ENCODE data around the gene KDSR.

The KDSR gene

DNA sequence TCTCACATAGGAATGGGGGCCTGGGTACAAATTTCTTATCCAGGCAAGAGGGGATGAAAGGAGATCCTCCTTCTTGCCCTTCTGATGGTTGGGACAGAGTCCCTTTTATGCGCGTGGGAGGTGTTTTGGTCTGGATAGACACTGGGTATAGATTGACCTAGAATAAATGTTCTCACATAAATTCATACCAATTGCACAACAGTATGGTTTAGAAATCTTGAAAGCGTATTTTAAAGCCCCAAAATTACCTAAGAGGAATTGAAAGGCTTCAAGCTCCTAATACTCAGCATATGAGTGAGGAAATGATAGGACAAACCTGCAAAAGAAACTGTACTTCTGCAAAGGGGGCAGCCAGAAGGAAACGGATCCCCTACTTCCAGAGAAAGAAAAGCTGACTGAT is 44.8 kb downstream of the KDSR start:
- DNase-seq (ENCODE audit: insufficient read length, low spot score) = no peak
- FAIRE-seq = no peak

DNA sequence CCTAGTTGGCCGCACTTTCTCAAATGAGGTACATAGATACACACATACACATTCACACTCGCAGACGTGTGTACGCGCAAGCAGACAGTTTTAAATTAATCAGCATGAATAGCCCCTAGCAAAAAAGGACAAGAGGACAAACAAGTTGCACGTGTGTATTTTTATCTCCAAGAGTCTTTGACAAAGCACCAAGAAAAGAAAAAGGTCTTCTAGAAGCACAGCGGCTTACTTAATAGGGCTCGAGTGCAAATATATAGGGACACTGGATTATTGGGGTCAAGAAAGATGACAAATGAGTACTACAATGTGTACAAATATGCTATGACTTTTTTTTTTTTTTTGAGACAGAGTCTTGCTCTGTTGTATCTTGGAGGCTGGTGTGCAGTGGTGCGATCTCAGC is 45.7 kb downstream of the KDSR start:
- DNase-seq (ENCODE audit: insufficient read length, low spot score) (no peak), FAIRE-seq (no peak)

DNA sequence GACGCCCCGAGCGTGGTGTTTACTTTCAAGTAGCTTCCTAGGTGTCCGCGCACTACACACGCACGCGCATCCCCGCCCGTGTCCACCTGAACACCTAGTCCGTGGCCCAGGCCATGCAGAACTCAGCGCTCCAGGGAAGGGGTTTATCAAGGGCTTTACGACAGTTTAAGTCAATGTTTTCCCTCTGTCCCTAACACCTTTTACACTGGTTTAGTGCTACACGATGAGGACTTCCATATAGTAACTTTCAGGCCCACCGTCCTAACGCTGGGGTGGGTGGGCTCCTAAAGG is 46.1 kb downstream of the KDSR start:
- FAIRE-seq = no peak
- DNase-seq (ENCODE audit: insufficient read length, low spot score) = no peak

DNA sequence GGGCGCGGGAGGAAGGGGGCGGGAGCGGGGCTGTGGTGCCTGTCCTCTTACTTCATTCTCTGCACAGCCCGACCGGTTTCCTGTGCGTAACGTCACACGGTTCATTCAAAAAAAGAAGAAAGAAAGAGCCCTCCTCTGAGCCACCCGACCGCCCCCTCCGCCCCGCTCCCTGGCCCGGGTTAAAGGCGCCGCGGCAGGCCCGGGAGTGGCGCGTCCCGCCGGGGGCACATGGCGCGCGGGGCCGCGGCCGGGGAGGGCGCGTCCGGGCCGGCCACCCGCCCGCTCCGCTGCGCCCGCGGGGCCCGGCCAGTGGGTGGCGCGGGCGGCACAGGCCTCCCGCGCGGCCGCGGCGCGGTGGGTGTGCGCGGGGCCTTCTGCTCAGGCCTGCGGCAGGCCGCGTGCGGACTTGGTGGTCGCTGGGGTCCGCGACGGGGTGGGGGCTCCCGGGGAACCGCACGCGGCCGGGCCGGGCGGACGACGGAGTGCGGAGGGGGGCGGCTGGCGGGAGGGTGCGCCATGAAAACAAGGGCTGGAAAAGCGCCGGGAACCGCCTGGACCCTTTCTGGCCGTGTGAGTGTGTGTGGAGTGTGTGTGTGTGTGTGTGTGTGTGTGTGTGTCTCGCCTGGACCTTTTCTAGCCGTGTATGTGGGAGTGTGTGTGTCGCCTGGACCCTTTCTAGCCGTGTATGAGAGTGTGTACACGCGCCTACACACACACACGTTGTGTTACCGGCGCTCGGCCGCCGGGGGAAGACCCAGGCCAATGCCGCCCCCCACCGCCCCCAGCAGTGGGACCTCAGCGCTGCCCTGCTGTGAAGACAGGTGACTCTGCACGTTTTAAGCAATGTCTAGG is 46.7 kb downstream of the KDSR start:
- FAIRE-seq (no peak), DNase-seq (ENCODE audit: insufficient read length, low spot score) (peak; percentile 41)

DNA sequence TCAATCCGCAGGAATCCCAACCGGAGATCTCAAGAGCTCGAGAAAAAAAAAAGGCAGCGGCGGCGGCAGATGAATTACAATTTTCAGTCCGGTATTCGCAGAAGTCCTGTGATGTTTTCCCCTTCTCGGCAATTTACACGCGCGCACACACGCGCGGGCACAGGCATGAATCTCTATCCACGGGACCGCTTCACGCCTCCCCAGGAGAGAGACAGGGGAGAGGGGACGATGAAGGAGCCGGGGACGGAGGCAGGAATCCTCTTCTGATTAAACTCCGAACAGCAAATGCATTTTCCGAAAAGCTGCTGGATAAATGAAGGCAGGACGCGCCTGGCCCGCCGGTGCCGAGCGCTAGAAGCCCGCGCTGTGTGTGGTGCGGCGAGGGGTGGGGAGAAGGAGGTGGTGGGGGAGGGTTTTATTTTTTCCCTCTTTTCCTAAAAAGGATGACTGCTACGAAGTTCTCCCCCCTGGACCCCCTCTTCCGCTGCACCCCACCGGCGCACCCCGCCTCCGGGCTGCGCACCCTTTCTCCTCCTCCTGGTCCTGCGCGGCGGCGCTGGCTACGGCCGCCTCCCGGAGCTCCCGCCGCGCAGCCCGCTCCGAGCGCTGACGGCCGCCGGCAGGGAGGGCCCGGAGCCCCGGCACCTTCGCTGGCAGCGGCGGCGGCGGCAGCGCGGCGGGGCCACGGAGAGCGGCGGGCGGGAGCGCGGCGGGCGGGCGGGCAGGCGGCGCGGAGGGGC is 47.5 kb downstream of the KDSR start, which contains the start of gene BCL2:
TSS of gene BCL2 (minus strand) at position 387 of the 740 bp plus-strand sequence.
- DNase-seq (ENCODE audit: insufficient read length, low spot score) (no peak), FAIRE-seq (no peak)

DNA sequence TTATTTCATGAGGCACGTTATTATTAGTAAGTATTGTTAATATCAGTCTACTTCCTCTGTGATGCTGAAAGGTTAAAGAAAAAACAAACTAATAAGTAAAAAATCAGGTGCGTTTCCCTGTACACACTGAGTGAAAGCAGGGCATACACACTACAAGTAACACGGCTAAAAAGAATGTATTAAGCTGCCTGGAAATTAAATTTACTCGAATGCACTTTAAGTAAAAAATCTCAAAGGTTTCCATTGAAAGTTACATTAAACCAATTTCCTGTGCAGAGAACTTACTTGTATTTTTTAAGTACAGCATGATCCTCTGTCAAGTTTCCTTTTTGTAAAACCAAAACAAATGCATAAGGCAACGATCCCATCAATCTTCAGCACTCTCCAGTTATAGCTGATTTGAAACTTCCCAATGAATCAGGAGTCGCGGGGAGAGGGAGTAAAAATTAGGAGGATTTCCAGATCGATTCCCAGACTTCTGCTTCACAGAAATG is 48.1 kb downstream of the KDSR start:
- DNase-seq (ENCODE audit: insufficient read length, low spot score) (no peak), FAIRE-seq (no peak)

DNA sequence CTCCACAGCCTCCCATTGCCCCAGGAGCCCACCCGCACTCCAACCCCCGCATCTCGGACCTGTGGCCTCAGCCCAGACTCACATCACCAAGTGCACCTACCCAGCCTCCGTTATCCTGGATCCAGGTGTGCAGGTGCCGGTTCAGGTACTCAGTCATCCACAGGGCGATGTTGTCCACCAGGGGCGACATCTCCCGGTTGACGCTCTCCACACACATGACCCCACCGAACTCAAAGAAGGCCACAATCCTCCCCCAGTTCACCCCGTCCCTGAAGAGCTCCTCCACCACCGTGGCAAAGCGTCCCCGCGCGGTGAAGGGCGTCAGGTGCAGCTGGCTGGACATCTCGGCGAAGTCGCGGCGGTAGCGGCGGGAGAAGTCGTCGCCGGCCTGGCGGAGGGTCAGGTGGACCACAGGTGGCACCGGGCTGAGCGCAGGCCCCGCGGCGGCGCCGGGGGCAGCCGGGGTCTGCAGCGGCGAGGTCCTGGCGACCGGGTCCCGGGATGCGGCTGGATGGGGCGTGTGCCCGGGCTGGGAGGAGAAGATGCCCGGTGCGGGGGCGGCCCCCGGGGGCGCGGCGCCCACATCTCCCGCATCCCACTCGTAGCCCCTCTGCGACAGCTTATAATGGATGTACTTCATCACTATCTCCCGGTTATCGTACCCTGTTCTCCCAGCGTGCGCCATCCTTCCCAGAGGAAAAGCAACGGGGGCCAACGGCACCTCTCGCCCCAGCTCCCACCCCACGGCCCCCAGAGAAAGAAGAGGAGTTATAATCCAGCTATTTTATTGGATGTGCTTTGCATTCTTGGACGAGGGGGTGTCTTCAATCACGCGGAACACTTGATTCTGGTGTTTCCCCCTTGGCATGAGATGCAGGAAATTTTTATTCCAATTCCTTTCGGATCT is 48.8 kb downstream of the KDSR start:
- DNase-seq (ENCODE audit: insufficient read length, low spot score) = no peak
- FAIRE-seq = no peak

DNA sequence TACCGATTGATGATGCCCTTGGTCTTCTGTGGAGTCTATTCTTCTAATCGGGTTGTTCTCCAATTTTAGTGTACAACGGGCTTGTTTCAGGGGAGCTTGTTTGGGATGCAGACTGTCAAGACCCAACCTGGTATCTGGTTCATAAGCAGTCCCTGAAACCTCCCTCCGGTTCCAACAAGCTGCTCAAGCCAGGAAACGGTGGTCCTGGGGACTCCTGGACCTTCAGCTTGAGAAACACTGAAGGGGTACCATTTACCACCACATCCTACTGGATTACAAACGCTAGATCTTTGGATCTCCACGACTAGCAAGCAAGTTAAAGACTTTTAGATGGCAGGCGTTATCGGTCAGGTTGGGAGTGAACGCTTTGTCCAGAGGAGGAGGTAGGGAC is 49.5 kb downstream of the KDSR start:
- DNase-seq (ENCODE audit: insufficient read length, low spot score) (no peak), FAIRE-seq (no peak)

DNA sequence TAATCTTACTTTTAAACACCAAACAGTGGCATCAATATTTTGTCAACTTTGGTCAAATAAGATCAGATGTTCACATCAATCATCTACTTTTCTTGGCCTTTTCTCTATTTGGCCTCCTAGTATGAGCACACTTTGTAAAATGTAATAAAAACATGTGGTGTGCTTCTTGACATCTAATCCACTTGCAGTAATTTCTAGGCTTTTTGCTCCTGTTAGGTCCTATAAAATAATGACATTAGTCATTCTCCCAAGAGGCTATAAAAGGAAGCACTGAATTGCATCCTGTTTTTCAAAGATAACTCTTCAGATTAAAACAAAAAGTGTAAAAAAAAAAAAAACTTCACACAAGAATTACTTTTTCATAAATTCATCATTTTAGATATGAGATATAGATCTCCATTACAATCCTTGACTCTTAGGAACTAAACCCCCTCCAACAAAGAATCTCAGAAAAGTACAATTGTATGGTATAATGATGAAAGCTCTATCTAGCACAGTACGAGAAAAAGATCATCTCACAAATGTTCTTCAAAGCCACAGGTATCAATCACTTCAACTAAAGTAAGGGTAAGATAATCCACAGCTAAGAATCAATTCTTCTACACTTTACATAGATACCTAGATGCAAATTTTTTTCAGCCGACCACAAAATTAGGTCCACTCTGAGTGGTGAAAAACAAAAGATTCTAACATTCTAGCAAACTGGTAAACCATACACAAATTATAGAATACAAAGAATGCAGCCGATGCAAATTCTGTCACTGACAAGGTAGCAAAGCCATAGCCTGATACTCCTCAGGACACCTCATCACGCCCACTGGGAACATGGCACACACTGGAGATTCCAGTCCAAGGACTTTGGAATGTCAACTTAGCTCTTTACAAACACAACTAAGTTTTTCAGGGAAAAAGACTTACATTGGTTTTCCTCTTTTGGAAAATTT is 50.1 kb downstream of the KDSR start:
- FAIRE-seq = no peak

DNA sequence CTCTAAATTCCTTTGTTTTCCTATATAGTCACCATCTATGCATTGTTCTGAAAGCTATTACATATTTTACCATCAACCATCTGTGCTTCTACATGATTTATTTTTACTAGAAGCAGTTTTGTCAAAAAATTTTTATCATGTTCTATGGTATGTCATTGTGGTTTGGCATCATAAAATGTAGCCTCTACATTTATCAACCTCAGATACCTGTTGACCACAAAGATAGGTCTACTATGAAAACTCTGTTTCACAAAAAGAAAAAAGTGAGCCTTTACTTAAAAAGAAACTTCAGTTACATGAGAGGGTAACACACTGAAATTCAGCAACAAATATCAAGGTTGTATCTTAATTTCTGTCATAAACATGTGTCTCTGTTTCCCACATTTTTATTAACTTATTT is 51.1 kb downstream of the KDSR start:
- DNase-seq (ENCODE audit: insufficient read length, low spot score) = no peak
- no peak for FAIRE-seq

More for the DNA sequence above, 50.1 kb downstream of the KDSR start:
- DNase-seq (ENCODE audit: insufficient read length, low spot score) = no peak

DNA sequence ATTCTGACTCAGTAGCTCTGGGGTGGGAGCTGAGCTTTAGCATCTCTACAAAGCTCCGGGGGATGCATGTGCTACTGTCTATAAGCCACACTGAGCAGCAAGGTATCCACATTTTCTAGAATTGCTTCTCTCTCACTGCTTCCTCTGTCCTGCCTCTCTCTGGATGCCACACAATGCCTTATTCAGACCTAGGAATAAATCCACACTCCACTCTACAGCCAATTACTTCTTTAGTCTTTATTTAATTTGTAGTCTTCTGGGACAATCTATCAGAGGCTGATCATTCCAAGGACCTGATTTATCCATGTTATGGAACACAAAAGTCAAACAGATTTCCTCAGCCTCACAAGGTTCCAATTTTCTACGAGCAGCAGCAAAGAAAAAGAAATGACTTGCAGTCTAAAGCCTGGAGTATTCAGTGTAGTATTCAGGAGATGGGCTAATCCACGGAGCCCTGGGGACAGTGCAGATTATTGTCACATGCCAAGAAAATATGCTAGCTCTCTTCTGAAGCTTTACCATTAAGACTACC is 51.8 kb downstream of the KDSR start:
- DNase-seq (ENCODE audit: insufficient read length, low spot score) (no peak), FAIRE-seq (no peak)

DNA sequence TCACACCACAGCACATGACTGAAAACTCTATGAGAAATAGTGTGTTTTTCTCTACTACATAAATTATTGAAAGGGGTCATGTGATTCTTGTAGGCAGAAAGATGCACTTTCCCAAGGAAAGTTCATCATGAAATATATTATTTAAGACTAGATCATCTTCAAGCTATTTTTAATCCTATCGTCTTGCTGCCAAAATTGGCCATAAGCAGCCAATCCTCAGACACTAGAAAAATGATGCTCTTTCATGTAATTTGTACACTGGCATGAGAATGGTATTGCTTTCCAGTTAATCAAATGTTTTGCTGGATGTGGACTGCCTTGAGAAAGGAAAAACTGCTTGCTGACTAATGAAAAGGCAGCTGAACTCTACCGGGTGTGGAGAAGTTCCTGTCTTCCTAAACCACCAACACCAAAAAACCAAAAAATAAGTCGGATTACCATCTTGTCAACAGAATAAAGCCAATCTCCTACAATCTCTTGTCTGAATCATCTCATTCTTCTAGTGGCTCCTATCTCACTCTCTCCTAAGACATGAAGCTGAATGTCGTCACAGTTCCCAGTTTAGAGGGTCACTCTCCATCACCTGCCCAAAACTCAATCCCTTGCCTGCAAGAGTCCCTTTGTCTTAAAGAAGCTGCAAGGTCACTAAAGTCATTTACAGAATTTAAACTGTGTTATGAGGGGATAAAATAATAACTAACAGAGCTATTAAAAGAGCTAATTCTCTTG is 52.8 kb downstream of the KDSR start:
- no peak for FAIRE-seq
- DNase-seq (ENCODE audit: insufficient read length, low spot score) = no peak

DNA sequence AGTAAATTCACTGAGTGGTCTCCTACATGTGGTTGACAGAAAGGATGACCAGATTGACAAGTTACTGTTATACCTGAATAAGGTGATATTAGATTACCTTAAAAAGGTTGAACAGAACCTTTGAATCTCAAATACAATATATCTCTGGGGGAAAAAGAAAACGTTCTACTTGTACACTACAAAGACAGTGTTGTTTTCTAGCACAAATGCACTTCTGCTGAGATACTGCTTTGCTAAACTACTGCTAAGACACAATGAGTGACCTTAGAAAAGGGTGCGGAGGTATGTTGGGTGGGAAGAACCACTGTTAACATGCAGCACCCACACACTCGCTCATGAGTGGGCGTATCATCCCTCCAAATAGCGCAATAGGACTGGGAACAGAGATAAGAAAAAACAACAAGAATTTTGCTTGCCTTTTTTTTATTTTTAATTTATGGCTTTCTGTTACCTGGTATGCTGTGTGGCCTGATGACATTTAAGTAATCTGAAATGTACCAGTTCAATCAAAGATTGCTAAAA is 53.5 kb downstream of the KDSR start:
- no peak for FAIRE-seq
- no peak for DNase-seq (ENCODE audit: insufficient read length, low spot score)

DNA sequence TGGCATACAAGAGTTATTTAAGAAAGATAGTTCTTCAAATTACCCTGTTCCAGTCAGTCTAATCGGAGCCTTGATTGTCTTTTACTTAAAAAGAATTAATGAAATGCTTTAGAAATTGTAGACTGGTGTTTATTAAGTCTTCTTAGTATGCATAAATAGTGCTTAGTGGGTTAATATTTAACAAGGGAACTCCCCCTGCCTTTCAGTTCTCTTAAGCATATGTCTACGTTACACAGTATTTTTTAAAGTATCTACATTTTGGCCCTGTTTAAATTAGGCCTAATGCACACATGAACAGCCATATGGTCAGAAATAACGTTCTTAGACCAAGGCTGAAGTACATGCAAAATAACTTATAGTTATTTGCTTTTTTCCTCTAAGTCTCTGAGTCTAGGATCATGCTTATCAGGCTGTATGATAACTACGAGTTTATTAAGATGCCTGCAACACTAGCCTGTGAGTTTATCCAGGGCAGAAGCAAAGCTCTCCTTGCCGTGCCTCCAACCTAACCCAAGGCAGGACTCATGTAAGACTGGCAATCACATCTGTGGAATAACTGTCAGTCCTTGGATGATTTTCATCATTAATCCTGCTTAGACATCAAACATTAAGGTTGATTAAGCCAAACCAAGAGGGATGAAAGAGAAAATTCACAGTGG is 54.1 kb downstream of the KDSR start:
- DNase-seq (ENCODE audit: insufficient read length, low spot score) (no peak), FAIRE-seq (no peak)

DNA sequence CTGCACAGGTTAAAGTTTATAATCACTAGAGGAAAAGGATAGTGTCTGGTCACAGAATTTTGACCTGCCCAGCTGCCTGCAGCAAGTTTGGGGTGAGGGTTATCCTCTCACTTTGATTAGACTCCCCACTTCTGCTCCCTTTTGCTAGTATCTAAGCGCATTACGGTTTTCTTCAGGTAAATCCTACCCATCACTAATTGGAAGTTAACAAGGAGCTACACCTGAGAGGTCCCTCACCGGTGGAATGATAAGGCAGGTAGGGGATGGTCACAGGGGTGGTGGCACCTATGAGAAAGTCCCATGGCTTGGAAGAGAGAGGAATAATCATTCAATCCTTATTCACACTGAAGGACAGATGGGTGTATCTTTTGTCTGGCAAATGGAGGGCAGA is 55.0 kb downstream of the KDSR start:
- DNase-seq (ENCODE audit: insufficient read length, low spot score) (no peak), FAIRE-seq (no peak)

DNA sequence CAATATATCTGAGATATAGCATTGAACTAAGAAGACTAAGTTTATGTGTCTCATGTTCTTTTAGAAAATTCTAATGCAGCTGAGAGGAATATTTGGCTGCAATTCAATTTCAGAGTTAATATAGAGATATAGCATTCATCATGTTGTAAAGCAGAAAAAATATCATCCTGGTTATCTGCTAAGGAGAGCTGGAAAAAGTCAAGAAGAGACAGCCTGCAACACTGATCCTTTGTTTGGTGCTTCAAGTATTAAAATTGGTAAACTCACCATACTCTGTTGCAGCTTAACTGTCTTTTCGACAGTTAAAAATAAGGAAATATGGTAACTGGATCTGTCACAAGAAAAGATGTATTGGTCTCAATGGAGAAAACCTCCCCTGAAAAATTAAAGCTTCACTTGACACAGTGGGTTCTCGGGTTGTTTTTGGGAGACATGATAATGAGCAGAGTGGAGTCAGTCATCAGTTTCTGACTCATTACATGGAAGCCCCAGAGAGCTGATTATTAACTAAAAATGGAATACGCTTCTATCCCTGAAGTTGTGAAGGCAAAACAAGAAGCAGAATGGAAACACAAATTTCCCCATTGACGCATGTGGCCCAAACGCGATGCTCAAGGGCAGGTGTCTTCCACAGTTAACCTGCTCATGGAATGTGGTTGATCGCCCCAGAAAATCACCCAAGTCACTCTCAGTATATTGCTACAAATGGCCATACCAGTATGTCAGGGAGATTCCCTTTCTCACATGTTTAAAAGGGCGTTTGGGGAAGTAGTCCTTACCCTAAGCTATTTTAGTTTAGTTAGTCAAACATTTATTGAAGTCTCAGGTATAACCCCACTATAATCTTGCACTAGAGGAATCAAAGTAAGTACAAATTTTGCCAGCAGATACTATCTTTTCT is 55.6 kb downstream of the KDSR start:
- FAIRE-seq (no peak), DNase-seq (ENCODE audit: insufficient read length, low spot score) (no peak)

DNA sequence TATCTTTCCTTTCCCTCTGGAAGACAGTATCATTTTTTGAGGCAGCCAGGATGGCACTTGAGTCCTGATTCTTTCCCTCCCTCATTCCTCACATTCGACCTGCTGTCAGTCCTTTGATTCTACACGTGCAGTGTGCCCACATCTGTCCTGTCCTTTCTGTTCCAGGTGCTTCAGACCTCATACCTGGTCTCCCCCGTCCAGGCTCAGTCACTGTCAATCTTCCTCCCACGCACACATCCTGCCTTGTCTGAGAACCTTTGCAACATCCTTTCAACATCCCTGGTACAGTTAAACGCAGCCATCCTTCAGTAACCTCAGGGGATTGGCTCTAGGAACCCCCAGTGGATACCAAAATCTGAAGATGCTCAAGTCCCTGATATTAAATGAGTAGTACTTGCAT is 57.6 kb downstream of the KDSR start:
- DNase-seq (ENCODE audit: insufficient read length, low spot score) (no peak), FAIRE-seq (no peak)
